Fibroblast of the aortic adventitia (primary cell): ENCODE results near the gene UBE2L5. TPM values are rescaled to one million over a fixed set of nuclear protein-coding genes. Genes with fewer than 3 reads are reported as not detected.

Source experiments
- DNase-seq: peaks from one replicate; pipeline ENCODE4 v3.0.0-alpha.2; 2010; ENCODE audit warnings: low read depth
- H3K4me3 ChIP-seq: 2 replicates; pipeline ENCODE4 v1.5.1; 2011; ENCODE audit warnings: low read depth, mild to moderate bottlenecking, control low read depth, low read length, moderate library complexity
- CTCF ChIP-seq: IDR thresholded peaks from 2 replicates; pipeline ENCODE4 v1.5.1; 2011; ENCODE audit warnings: mild to moderate bottlenecking, low read length, control low read depth, inconsistent platforms; ENCODE audit not compliant: insufficient read depth
- total RNA-seq: library from RNA; depleted of rRNA; stranded (reverse); fragments of >200 nt; gene quantifications from 2 replicates; pipeline ENCODE4 v1.2.3, GENCODE V29; 2012; ENCODE audit warnings: low replicate concordance

Gene UBE2L5
- total RNA-seq, 1 donor: under 0.01 TPM

- H3K4me3 ChIP-seq: no peak overlapping the region
- no peak for DNase-seq
- TF ChIP-seq CTCF: no peak
Measured at GRCh38 chr13:30473675-30474074, 51.4 kb downstream of the UBE2L5 start.

GRCh38 chr13:30477346-30478195 is 55.3 kb downstream of the UBE2L5 start:
- DNase-seq: no peak
- no peak for TF ChIP-seq CTCF
- no peak overlapping the region for H3K4me3 ChIP-seq

Other genes with a start within 250 kb of the UBE2L5 start
- gene KATNAL1, start 114.9 kb upstream of the UBE2L5 start, total RNA-seq: 38.7 and 61.2 TPM in 2 replicates
- gene HMGB1, start 43.4 kb downstream of the UBE2L5 start, total RNA-seq: 319 and 407 TPM in 2 replicates
- gene USPL1, start 195.4 kb downstream of the UBE2L5 start, total RNA-seq: 17.0 and 20.3 TPM in 2 replicates